Choroid plexus epithelial cell (primary cell): ENCODE measurements around the gene CIT.

Source experiments
- DNase-seq: peaks from one replicate; pipeline ENCODE4 v3.0.0-alpha.2; 2010; ENCODE audit warnings: low read depth
- H3K4me3 ChIP-seq: 2 replicates; pipeline ENCODE4 v1.5.1; 2011; ENCODE audit warnings: low read depth, mild to moderate bottlenecking, control low read depth, low read length, moderate library complexity
- CTCF ChIP-seq: conservative IDR thresholded peaks from 2 replicates; pipeline ENCODE4 v1.5.1; 2011; ENCODE audit warnings: low read depth, mild to moderate bottlenecking, control low read depth, inconsistent platforms, low read length, moderate library complexity

CIT gene

GRCh38 chr12:119883237-119883636 lies 6.1 kb upstream of the CIT start:
- DNase-seq = no peak
- TF ChIP-seq CTCF = no peak
- H3K4me3 ChIP-seq = no peak overlapping the region

GRCh38 chr12:119877639-119877948 lies 474 bp upstream of the CIT start:
- H3K4me3 ChIP-seq = peak overlapping the region; percentile 92
- TF ChIP-seq CTCF = no peak
- no peak for DNase-seq

- DNase-seq = no peak
- TF ChIP-seq CTCF = no peak
- H3K4me3 ChIP-seq = no peak overlapping the region
Observed at GRCh38 chr12:119870457-119870856, 6.7 kb downstream of the CIT start.

- H3K4me3 ChIP-seq = no peak overlapping the region
- DNase-seq = peak; percentile 87
- TF ChIP-seq CTCF = peak; percentile 30
Observed at GRCh38 chr12:119869720-119870119, 7.4 kb downstream of the CIT start.

GRCh38 chr12:119868992-119869391 lies 8.1 kb downstream of the CIT start:
- TF ChIP-seq CTCF = no peak
- peak; percentile 11 for DNase-seq
- no peak overlapping the region for H3K4me3 ChIP-seq

GRCh38 chr12:119864591-119864990 lies 12.5 kb downstream of the CIT start:
- TF ChIP-seq CTCF = no peak
- no peak for DNase-seq
- no peak overlapping the region for H3K4me3 ChIP-seq

GRCh38 chr12:119859241-119859640 lies 17.9 kb downstream of the CIT start:
- no peak for DNase-seq
- H3K4me3 ChIP-seq = no peak overlapping the region
- TF ChIP-seq CTCF = no peak
